NCI-H748 (cell line): ENCODE data around the gene GPATCH2L.
A peak's percentile ranks its signal among the peaks of the same experiment; 100 is the strongest.

Experiments used
- DNase-seq: peaks from one replicate; lab custom pipeline; 2025; ENCODE audit not compliant: unreplicated experiment; lab: John Stamatoyannopoulos, UW

GPATCH2L gene

GRCh38 chr14:76195003-76195402, 43.3 kb downstream of the GPATCH2L start:
- DNase-seq, result no peak

GRCh38 chr14:76196980-76197695, 45.4 kb downstream of the GPATCH2L start:
- no peak for DNase-seq

- DNase-seq, result no peak
Observed at GRCh38 chr14:76201162-76201561, 49.4 kb downstream of the GPATCH2L start.

GRCh38 chr14:76203086-76204001, 51.6 kb downstream of the GPATCH2L start:
- no peak for DNase-seq

GRCh38 chr14:76204461-76205230, 52.9 kb downstream of the GPATCH2L start:
- DNase-seq, result no peak

- DNase-seq, result no peak
Observed at GRCh38 chr14:76205708-76206107, 54.0 kb downstream of the GPATCH2L start.

GRCh38 chr14:76208340-76208739, 56.6 kb downstream of the GPATCH2L start:
- no peak for DNase-seq

- no peak for DNase-seq
Observed at GRCh38 chr14:76212242-76212641, 60.5 kb downstream of the GPATCH2L start.

GRCh38 chr14:76217179-76217578, 65.5 kb downstream of the GPATCH2L start:
- DNase-seq, result no peak

- no peak for DNase-seq
Observed at GRCh38 chr14:76218662-76219061, 66.9 kb downstream of the GPATCH2L start.

GRCh38 chr14:76219873-76220272, 68.2 kb downstream of the GPATCH2L start:
- no peak for DNase-seq

- no peak for DNase-seq
Observed at GRCh38 chr14:76227450-76228050, 75.8 kb downstream of the GPATCH2L start.

GRCh38 chr14:76228138-76228537, 76.4 kb downstream of the GPATCH2L start:
- no peak for DNase-seq

GRCh38 chr14:76232800-76233199, 81.1 kb downstream of the GPATCH2L start:
- no peak for DNase-seq

GRCh38 chr14:76235628-76236027, 83.9 kb downstream of the GPATCH2L start:
- DNase-seq, result no peak

GRCh38 chr14:76236172-76237130, 84.7 kb downstream of the GPATCH2L start:
- no peak for DNase-seq

- DNase-seq, result no peak
Observed at GRCh38 chr14:76237349-76237990, 85.7 kb downstream of the GPATCH2L start.

- no peak for DNase-seq
Observed at GRCh38 chr14:76245097-76245496, 93.4 kb downstream of the GPATCH2L start.

- DNase-seq, result peak; percentile 27
Observed at GRCh38 chr14:76250302-76250701, 98.6 kb downstream of the GPATCH2L start.
